Right lobe of liver (tissue), 4 donors: ENCODE data around the gene KCNIP3.

Experiments used
- POLR2A ChIP-seq: fragments of 450-650 bp; IDR thresholded peaks from one replicate; pipeline ENCODE4 v1.6.1; 2017; ENCODE audit warnings: antibody characterized with exemption, mild to moderate bottlenecking
- TF ChIP-seq, protein P1 (sequence below), 4 donors: fragments of 200-600 bp in 3 of 4; fragments of 450-650 bp in 1 of 4; IDR thresholded peaks; one replicate each; pipeline versions ENCODE4 v1.5.1 to v1.8.0; 2016 to 2022; ENCODE audit warnings: antibody characterized with exemption in 4 of 4, mild to moderate bottlenecking in 2 of 4
- donor health status: DM: no; HTN: no; CAD: no.
- donor health status: DM: no; HTN: no; CAD: no.
- donor health status: DM: no; HTN: yes; CAD: no.

DNA sequence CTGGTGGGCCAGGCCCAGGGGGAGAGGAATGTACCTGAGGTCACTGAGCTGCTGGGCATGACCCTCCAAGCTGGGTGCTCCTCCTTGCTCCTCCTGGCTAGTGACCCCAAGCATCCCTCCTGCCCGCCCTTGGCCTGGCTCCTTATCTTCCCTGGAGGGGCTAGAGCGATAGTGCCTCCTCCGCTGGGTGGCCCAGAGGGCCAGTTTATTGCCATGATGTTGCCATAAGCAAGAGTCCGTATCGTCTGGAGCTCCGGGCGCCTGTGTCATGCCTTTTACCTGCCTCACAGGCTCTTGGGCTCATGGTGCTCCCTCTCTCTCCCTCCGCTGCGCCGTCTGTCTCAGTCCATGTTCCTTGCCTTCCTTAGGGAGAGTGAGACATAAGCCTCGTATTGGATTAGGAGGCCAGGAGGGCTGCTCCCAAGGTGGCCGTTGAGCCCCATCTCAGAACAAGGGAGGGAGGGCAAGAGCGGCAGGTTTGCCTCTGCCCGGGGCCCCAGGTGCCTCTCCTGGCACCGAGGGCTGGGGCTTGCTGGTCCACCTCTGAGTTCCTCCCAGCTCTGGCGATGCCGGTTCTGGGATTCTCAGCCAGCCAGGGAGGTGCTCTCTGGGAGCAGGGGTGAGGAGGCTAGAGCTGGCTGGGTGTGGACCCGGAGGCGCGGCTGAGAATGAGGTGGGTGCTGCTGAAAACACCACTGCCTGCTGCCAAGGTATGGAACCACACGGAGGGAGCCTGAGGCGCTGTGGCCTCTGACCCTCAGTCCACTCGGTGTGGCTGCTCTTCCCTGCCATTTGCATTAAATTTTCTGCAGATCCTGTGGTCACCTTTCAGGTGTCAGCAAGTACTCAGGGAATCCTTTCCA is 22.6 kb downstream of the KCNIP3 start:
- TF ChIP-seq, protein P1, sequence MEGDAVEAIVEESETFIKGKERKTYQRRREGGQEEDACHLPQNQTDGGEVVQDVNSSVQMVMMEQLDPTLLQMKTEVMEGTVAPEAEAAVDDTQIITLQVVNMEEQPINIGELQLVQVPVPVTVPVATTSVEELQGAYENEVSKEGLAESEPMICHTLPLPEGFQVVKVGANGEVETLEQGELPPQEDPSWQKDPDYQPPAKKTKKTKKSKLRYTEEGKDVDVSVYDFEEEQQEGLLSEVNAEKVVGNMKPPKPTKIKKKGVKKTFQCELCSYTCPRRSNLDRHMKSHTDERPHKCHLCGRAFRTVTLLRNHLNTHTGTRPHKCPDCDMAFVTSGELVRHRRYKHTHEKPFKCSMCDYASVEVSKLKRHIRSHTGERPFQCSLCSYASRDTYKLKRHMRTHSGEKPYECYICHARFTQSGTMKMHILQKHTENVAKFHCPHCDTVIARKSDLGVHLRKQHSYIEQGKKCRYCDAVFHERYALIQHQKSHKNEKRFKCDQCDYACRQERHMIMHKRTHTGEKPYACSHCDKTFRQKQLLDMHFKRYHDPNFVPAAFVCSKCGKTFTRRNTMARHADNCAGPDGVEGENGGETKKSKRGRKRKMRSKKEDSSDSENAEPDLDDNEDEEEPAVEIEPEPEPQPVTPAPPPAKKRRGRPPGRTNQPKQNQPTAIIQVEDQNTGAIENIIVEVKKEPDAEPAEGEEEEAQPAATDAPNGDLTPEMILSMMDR (IDR thresholded peaks at IDR 0.05), result no peak
- TF ChIP-seq POLR2A, result no peak
